ENCODE measurements around the gene LCN2.
"Not testable (repeated sequence)": the region's sequence is repeated elsewhere in the genome, so short reads cannot be mapped to it uniquely, and the experiment has no call there.

The LCN2 gene

DNA sequence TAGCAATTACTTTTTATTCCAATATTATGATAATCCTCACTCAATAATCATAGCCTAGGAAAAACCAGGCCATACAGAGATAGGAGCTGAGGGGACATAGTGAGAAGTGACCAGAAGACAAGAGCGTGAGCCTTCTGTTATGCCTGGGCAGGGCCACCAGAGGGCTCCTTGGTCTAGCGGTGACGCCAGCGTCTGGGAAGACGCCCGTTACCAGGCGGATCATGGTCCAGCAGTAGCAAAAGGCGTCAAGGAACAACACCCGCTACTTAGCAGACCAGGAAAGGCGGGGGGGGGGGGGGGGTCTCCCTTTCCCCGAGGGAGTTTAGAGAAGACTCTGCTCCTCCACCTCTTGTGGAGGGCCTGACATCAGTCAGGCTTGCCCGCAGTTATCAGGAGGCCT lies 32.2 kb downstream of the LCN2 start:
- DNase-seq = peak in 36 of 42 donors; percentile 33 to 83 (median 55)
- intact Hi-C loops (cut with DNase I) = not testable (repeated sequence)

DNA sequence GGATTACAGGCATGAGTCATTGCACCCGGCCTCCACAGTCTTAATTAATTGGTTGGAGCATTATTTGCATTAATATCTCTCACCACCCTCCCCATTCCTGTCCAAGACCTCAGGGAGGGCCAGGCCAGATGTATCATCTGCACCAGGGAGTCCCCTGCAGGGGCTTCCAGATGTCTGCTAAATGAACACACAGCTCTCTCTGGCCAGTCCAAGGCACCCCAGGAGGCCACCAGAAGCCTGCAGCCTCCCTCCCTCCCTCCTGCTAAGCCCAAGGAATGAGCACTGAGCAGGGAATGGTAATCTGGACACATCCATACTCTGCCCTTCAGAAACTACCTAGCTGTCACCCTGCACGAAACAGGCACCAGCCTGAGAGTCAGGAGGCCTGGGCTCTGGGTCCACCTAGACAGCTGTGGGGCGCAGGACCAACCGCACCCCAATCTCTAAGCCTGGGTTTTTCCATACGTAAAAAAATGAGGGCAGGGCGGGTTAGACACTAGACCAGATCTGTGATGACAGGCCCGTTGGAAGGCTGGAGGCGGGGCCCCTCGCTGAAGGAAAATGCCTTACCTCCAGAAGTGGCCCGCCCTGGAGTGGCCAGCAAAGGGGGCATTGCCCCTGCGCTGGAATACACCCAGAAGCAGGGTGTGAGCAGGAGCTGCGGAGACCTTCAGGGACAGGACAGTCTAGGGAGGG lies 33.8 kb downstream of the LCN2 start:
- DNase-seq = no peak
- intact Hi-C loops (cut with DNase I) = no loop called here

DNA sequence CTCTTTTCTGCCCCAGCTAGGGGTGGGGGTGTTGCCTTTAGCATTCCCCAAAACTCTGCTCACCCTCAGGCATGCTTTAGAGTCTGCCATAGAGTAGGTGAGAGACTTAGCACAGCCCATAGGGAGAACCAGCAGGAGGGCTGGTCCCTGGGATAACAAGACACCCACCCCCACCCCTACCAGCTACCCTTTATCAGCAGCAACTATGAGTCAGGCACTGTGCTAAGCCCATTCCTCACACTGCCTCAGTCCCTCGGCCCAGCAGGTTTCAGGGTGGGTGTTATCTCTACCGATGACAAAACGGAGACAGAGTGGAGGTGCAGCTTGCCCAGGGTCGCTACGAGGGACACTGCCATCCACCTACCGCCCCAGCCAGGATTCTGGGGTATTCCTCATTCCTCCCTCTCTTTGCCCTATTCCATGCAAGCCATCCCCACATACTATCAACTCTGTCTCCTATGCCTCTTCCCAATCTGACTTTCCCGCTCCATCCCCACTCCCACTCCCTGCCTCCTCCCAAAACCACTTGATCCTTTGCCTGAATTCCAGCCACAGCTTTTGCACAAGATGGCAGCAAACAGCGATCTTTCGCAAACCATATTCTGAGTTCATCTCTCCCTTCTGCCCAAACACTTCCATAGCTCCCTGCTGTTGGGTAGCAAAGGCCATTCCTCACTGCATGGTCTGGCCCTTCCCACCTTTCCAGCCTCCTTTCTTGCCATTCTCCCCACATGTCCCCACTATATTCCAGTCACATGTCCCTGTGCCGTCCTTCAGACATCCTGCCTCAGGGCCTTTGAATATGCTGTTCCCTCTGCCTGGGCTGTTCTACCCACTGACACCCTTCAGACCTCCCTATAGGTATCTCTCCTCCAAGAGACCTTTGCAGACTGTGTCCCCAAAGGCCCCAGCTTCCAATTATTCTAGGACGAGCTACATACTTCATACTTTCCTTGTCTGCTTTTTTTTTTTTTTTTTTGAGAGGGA lies 37.0 kb downstream of the LCN2 start:
- no peak for DNase-seq
- intact Hi-C loops (cut with DNase I) = no loop called here

DNA sequence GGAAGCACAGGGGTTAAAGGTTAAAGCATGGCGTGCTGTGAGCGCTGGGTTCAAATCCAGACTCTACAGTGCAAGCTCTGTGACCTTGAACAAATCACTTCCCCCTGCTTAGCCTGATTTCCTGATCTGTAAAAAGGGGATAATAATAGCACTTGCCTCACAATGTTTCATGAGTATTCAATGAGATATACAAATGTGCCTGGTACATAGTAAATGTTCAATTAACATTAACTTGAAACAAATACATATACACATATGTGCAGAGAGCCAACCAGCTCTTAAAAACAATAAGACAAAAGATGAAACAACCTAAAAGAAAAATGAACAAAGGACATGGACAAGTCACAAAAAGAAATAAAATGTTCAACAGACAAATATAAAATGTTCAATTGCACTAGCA lies 38.1 kb downstream of the LCN2 start:
- intact Hi-C loops (cut with DNase I) = no loop called here
- no peak for DNase-seq

DNA sequence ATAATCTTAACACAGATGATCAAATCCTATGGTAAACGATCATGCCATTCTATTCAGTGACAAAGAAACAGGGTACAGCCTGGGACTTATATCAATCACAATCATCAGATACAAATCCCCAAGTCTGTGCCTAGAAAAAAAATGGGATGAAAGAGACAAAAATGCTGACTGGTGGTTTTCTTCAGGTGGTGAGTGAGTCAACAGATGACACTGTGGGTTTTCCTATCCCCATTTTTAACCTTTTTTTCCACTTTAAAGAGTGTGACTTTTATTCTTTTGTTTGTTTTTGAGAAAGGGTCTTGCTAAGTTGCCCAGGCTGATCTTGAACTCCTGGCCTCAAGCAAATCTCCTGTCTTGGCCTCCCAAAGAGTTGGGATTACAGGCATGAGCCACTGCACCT lies 39.0 kb downstream of the LCN2 start:
- DNase-seq = no peak
- intact Hi-C loops (cut with DNase I) = no loop called here

DNA sequence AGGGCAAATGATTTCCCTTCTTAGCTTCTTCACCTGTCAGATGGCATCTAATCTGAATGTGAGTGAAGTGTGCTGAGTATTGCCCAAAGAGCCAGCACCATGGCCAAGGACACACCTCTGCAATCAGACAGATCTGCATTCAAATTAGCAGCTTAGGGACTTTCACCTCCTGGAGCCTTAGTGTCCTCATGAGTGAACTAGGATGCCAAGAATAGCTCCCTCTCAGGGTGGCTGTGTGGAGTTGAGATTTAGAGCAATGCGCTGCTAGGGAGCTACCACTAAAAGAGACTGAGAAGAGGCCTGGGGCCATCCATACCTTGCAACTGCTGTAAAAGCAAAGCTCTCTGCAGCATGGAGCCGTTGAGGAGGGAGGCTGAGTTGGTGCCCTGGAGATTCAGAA lies 40.8 kb downstream of the LCN2 start:
- DNase-seq = peak in 7 of 42 donors; percentile 17 to 56 (median 34)
- intact Hi-C loops (cut with DNase I) = no loop called here

DNA sequence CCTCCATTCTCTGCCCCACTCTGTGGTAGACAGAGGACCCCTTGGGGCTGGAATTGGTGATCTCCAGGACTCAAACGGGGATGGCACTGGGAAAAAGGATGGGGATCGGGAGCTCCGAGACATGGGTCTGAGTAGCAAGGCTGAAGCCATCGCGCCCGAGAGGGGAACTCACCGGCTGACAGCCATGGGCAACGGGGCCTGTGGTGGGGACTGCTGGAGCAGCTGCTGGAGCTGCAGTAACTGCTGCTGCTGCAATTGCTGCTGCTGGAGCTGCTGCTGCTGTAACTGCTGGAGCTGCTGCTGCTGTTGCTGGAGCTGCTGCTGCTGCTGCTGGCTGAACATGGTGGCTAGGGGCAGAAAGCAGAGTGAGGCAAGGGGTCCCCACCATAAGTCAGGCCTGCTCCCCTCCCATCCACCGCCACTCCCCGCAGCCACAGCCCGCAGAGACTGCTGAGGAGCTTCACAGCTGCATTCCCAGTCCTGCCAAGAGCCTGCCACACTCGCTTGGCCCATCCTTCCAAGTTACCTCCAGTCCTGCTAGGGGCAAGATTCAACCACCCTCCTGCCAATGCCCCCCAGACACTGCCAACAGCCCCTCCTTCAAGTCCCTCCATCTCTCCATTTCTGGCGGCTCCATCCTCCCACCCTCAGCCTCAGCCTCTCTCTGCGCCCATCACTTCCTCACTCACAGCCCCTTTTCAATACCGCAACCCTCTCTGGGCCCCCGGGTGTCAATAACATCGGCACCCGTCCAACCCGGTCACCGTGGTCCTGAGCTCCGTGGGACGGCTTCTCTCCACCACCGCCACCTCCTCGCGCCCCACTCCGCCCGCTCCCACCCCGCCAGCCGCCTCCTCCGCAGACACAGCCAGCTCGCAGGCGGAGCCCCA lies 41.5 kb downstream of the LCN2 start:
- intact Hi-C loops (cut with DNase I) = no loop called here
- DNase-seq = peak in 32 of 42 donors; percentile 20 to 63 (median 42)

DNA sequence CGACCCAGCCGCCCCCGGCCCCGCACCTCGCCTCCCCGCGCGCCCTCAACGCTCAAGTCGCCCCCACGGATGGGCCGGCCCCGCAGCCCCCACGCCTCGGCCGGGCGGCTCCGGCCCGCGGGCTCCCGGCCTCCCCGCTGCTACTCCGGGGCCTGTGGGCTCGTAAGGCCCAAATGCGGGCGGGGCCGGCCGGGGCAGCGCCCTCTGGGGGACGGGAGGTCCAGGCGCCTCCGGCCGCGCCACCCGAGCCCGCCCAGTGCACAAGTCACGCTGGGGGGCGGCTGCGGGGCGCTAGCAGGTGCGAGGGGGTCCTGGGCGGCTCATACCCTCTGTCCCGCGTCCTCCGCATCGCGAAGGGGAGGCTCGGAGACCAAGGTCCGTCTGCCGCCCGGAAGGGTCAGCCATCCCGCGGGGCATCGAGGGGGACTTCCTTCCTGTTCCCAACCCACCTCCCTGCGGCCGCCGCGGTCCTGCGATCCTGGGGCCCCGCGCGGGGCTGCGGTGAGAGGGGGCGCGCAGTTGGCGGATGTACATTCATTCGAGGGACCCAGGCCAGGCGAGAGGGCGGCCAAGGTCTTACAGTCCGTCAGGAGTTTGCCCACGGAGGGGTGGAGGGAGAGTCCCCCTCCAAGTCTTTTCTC lies 42.3 kb downstream of the LCN2 start, which contains the start of gene CIZ1:
Gene CIZ1, minus strand, starts transcription at position 167 of the 641 bp plus-strand sequence. CDS start 715 bp downstream, outside the sequence.
- DNase-seq = peak in 41 of 42 donors; percentile 29 to 91 (median 78)
- intact Hi-C loops (cut with DNase I) = no loop called here

DNA sequence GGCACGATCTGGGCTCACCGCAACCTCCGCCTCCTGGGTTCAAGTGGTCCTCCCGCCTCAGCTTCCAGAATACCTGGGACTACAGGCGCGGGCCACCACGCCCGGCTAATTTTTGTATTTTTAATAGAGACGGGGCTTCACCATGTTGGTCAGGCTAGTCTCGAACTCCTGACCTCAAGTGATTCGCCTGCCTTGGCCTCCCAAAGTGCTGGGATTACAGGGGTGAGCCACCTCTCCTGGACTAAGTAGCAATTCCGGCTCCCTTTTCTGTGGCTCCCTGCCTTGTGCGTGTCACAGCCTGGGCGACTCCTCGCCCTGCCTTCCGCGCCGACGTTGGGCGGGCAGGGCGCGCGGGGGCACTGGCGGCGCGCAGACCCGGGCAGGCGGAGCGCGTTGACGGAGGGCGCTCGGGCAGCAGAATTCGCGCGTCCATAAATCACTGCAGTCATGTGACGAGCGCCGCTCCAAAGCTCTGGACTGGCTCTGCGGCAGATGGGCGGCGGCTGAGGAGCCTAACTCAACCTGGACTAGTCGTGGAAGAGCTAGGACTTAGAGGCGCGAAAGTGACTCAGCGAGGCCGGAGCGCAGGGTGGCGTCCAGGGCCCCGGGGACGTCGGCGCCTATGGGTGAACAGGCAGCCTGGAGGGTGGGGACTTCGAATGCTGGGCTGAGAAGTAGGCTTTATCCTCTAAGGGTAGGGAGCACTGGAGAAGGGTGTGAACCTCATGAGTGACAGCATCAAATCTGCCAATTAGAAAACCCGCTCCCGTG lies 43.5 kb downstream of the LCN2 start:
- intact Hi-C loops (cut with DNase I) = no loop called here
- peak in 39 of 42 donors; percentile 24 to 88 (median 72) for DNase-seq

DNA sequence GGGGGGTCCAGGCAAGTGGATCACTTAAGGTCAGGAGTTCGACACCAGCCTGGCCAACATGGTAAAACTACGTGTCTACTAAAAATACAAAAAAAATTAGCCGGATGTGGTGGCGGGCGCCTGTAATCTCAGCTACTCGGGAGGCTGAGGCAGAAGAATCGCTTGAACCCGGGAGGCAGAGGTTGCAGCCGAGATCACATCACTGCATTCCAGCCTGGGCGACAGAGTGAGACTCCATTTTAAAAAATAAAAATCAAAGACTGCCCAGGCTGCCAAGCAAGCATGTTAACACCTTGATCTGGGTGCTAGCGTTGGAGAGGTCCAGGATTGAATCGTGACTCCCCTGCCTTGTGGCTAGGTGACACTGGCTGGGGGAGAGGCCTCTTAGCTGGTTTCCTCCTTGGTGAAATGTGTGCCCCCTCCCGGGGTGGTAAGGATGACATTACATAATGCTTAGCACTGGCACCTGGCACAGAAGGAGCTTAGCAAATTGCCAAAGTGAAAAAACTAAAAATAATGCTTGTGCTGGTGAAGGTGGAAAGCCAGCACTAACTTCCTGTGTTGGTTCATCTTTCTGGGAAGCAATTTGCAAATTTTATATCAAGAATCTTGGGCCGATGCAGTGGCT lies 44.3 kb downstream of the LCN2 start:
- peak in 11 of 42 donors; percentile 20 to 78 (median 47) for DNase-seq
- intact Hi-C loops (cut with DNase I) = no loop called here

DNA sequence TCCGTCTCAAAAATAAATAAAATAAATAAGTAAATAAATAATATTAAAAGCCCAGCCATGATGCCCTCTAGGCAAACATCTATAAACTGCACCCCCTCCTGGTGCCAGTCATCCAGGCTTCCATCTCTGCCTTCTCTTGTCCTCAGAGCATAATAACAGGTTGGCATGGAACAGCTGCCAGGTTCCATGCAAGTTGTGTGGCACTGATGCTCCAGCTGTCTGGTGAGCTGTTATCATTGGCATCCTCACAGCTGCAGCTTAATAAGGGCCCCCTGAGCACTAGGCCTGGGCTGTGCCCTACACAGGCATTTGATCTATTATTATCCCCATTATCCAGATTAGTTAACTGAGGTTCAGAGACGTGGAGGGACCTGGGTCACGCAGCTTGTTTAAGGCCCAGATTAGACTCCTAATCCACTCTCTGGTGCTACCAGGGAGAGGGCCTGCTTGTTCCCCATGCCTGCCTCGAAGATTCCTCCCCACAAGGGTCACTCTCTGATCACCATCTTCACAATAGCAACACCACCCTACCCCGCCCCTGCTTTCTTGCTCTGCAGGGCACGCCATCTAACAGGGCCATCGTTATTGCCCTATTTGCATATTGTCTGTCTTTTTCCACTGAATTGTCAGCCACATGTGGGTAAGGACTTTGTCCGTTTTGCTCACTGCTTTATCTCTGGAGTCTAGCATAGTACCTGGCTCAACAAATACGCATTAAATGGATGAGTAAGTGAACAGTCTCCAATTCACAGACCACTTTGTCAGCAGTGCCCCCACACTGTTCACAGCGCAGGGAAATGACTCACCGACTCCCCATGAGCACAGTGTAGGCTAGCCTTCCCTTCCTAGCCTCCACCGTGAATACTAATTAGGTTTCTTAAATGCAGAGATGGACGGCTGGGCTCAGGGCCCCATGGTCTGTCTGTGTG lies 52.5 kb downstream of the LCN2 start:
- peak in 34 of 42 donors; percentile 29 to 88 (median 58) for DNase-seq
- intact Hi-C loops (cut with DNase I) = no loop called here

DNA sequence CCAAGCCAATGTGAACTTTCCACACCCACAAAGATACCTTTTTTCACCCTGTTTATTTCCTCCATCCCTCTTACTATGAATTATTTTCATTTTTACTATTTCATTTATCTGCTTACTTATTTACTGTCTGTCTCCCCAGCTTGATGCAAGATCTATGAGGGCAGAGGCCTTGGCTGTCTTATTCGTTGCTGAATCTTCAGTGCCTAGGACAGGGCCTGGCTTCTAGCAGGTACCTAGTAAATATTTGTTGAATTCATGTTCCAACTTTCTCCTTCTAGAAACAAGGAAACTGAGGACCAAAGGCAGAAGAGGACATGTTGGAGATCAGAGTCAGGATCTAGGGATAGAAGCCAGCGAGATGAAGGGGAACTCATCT lies 53.4 kb downstream of the LCN2 start:
- intact Hi-C loops (cut with DNase I) = no loop called here
- no peak for DNase-seq
